HL-60 (cell line): ENCODE data around the gene EIF3K.

ENCODE experiments used
- CTCF ChIP-seq: IDR thresholded peaks from one replicate; pipeline ENCODE4 v1.5.1; 2011; ENCODE audit warnings: low read length, control low read depth, inconsistent platforms; ENCODE audit not compliant: insufficient read depth
- GABPA ChIP-seq: IDR thresholded peaks from 2 replicates; pipeline ENCODE4 v1.6.1; 2012; ENCODE audit warnings: low read depth
- POLR2AphosphoS5 ChIP-seq: IDR thresholded peaks from 2 replicates; pipeline ENCODE4 v1.6.1; 2012; ENCODE audit warnings: low read depth
- REST ChIP-seq: IDR thresholded peaks from 2 replicates; pipeline ENCODE4 v1.6.1; 2012; ENCODE audit warnings: low read depth; ENCODE audit not compliant: insufficient replicate concordance

- TF ChIP-seq CTCF (no peak), POLR2AphosphoS5 (no peak), REST (no peak), GABPA (no peak)
Measured at GRCh38 chr19:38663156-38663651, 44.2 kb downstream of the EIF3K start.
